ENCODE data around the gene FMN2. TPM values are rescaled to one million over a fixed set of nuclear protein-coding genes. Genes with fewer than 3 reads are reported as not detected.

FMN2 gene
- total RNA-seq, 4 donors from 2014 or later: 0.11 to 0.89 TPM; not detected in 2

DNA sequence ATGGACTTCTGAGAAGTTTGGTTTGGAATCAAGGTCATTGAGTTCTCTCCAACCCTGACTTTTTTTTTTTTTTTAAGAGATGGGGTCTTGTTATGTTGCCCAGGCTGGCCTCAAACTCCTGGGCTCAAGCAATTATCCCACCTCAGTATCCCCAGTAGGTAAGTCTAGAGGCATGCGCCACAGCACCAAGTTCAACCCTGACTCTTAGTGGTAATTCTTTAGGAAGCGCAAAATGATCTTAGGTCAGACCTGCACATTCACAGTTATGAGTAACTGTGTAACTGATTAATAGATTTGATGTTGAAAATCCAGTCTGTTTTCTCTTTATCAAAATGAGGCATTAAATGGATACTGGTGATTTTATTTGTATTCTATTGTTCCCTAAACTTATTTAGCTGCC lies 424.4 kb downstream of the FMN2 start:
- Histone ChIP-seq H3K27ac (no peak overlapping the region), H3K4me1 (no peaks in the 10 kb centered on the region), H3K27me3 (no peaks in the 10 kb centered on the region), H3K4me3 (no peak overlapping the region), H3K9me3 (no peaks in the 10 kb centered on the region), H3K36me3 (no peaks in the 10 kb centered on the region)
- no peak for DNase-seq (ENCODE audit: low spot score in 2 of 2)
- WGBS: 94% methylated on average over 2 of the region's 2 CpGs
- TF ChIP-seq POLR2AphosphoS5 (IDR thresholded peaks at IDR 0.05) (no peak), CTCF (IDR thresholded peaks at IDR 0.05) (no peak), EP300 (IDR thresholded peaks at IDR 0.05) (no peak), POLR2A (IDR thresholded peaks at IDR 0.05) (no peak)

DNA sequence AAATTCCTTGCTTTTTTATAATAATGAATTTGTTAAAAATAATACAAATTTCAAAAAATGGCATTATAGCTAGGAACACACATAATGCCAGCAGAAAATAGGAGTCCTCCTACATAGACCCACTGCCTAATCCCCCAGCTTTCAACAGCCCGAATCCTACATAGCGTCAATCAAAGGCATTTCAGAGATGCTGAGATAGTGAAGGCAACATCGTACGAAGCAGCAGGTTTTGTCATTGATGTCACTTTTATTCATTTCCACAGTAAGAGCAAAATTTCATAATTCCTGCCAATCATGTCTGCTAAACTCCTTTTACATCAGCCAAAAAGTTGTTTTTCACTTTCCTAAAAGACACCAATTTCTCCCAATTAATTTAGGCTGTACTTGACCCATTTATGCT lies 426.2 kb downstream of the FMN2 start:
- no peaks in the 10 kb centered on the region for H3K27me3 ChIP-seq
- no peaks in the 10 kb centered on the region for H3K9me3 ChIP-seq
- H3K36me3 ChIP-seq: no peaks in the 10 kb centered on the region
- no peak overlapping the region for H3K4me3 ChIP-seq
- no peaks in the 10 kb centered on the region for H3K4me1 ChIP-seq
- WGBS: 76% methylated on average over 4 of the region's 4 CpGs
- peak overlapping the region; percentile 14 for H3K27ac ChIP-seq
- TF ChIP-seq POLR2A (IDR thresholded peaks at IDR 0.05) (no peak), POLR2AphosphoS5 (IDR thresholded peaks at IDR 0.05) (no peak), CTCF (IDR thresholded peaks at IDR 0.05) (no peak), EP300 (IDR thresholded peaks at IDR 0.05) (no peak)
- no peak for DNase-seq (ENCODE audit: low spot score in 2 of 2)

- H3K27ac ChIP-seq: no peak overlapping the region
Observed at GRCh38 chr1:240522122-240522822, 430.6 kb downstream of the FMN2 start.

GRCh38 chr1:240524356-240525069 lies 432.8 kb downstream of the FMN2 start:
- 70% methylated on average over 4 of the region's 4 CpGs for WGBS
- no peak overlapping the region for H3K27ac ChIP-seq
- H3K9me3 ChIP-seq: no peaks in the 10 kb centered on the region
- H3K4me1 ChIP-seq: no peaks in the 10 kb centered on the region
- H3K27me3 ChIP-seq: no peaks in the 10 kb centered on the region
- TF ChIP-seq POLR2AphosphoS5 (IDR thresholded peaks at IDR 0.05): no peak
- no peak for TF ChIP-seq POLR2A (IDR thresholded peaks at IDR 0.05)
- no peak for TF ChIP-seq CTCF (IDR thresholded peaks at IDR 0.05)
- no peak for TF ChIP-seq EP300 (IDR thresholded peaks at IDR 0.05)
- no peak overlapping the region for H3K4me3 ChIP-seq
- H3K36me3 ChIP-seq: no peaks in the 10 kb centered on the region
- DNase-seq (ENCODE audit: low spot score in 2 of 2): no peak

More at GRCh38 chr1:240522122-240522822, 430.6 kb downstream of the FMN2 start:
- DNase-seq (ENCODE audit: low spot score in 2 of 2): no peak
- Histone ChIP-seq H3K4me1 (no peaks in the 10 kb centered on the region), H3K9me3 (no peaks in the 10 kb centered on the region), H3K27me3 (no peaks in the 10 kb centered on the region), H3K4me3 (no peak overlapping the region), H3K36me3 (no peaks in the 10 kb centered on the region)
- 85% methylated on average over 6 of the region's 6 CpGs for WGBS
- TF ChIP-seq POLR2A (IDR thresholded peaks at IDR 0.05) (no peak), CTCF (IDR thresholded peaks at IDR 0.05) (no peak), POLR2AphosphoS5 (IDR thresholded peaks at IDR 0.05) (no peak), EP300 (IDR thresholded peaks at IDR 0.05) (no peak)
